NCI-H1417 (cell line): ENCODE results near the gene RNF150.

Experiments
- DNase-seq, 3 experiments: peaks; one replicate each; lab custom pipeline; 2025; lab: John Stamatoyannopoulos, UW

The RNF150 gene

GRCh38 chr4:141132072-141132708 lies 1.1 kb downstream of the RNF150 start:
- peak; percentile 6 to 75 (median 75) for DNase-seq

- DNase-seq, result peak in 1 of 3 experiments; percentile 53
These were observed 1.6 kb downstream of the RNF150 start for GRCh38 chr4:141131723-141132071.

- no peak for DNase-seq
These were observed 2.2 kb downstream of the RNF150 start for GRCh38 chr4:141130947-141131605.

- DNase-seq, result no peak
These were observed 5.4 kb downstream of the RNF150 start for GRCh38 chr4:141127884-141128283.

- no peak for DNase-seq
These were observed 6.5 kb downstream of the RNF150 start for GRCh38 chr4:141126769-141127168.

- DNase-seq, result no peak
These were observed 9.0 kb downstream of the RNF150 start for GRCh38 chr4:141124224-141124623.

- no peak for DNase-seq
These were observed 11.4 kb downstream of the RNF150 start for GRCh38 chr4:141121768-141122454.

GRCh38 chr4:141121101-141121500 lies 12.2 kb downstream of the RNF150 start:
- DNase-seq, result no peak

GRCh38 chr4:141120036-141120593 lies 13.2 kb downstream of the RNF150 start:
- DNase-seq, result no peak

- DNase-seq, result no peak
These were observed 14.2 kb downstream of the RNF150 start for GRCh38 chr4:141119071-141119470.

GRCh38 chr4:141118381-141118780 lies 14.9 kb downstream of the RNF150 start:
- DNase-seq, result no peak

- DNase-seq, result no peak
These were observed 15.3 kb downstream of the RNF150 start for GRCh38 chr4:141117935-141118334.

GRCh38 chr4:141109983-141110382 lies 23.3 kb downstream of the RNF150 start:
- DNase-seq, result no peak

- no peak for DNase-seq
These were observed 25.3 kb downstream of the RNF150 start for GRCh38 chr4:141107927-141108326.

GRCh38 chr4:141102367-141102766 lies 30.9 kb downstream of the RNF150 start:
- no peak for DNase-seq

- DNase-seq, result no peak
These were observed 31.8 kb downstream of the RNF150 start for GRCh38 chr4:141101511-141101910.

- no peak for DNase-seq
These were observed 33.9 kb downstream of the RNF150 start for GRCh38 chr4:141099326-141099725.

GRCh38 chr4:141098163-141098562 lies 35.1 kb downstream of the RNF150 start:
- no peak for DNase-seq

GRCh38 chr4:141090473-141090872 lies 42.8 kb downstream of the RNF150 start:
- no peak for DNase-seq

- peak; percentile 1 to 88 (median 39) for DNase-seq
These were observed 51.3 kb downstream of the RNF150 start for GRCh38 chr4:141081921-141082395.

GRCh38 chr4:141080668-141081067 lies 52.6 kb downstream of the RNF150 start:
- DNase-seq, result no peak

GRCh38 chr4:141079393-141079930 lies 53.8 kb downstream of the RNF150 start:
- no peak for DNase-seq

GRCh38 chr4:141078871-141079270 lies 54.4 kb downstream of the RNF150 start:
- DNase-seq, result no peak
